HepG2 (cell line): Measurements from ENCODE around the gene CLTCL1. TPM values are rescaled to one million over a fixed set of nuclear protein-coding genes. Genes with fewer than 3 reads are reported as not detected.

ENCODE experiments used
- ADNP ChIP-seq: sonication (generic); formaldehyde crosslinking; IDR thresholded peaks from 2 replicates; pipeline ENCODE4 v1.4.0; 2020; ENCODE audit warnings: missing genetic modification reagents
- CENPT ChIP-seq: sonication (generic); formaldehyde crosslinking; IDR thresholded peaks from 2 replicates; pipeline ENCODE4 v1.8.0; 2022; ENCODE audit warnings: low read depth, mild to moderate bottlenecking, moderate library complexity, missing genetic modification reagents
- FOXK1 ChIP-seq: sonication (generic); formaldehyde crosslinking; IDR thresholded peaks from 2 replicates; pipeline ENCODE4 v1.4.0; 2020; ENCODE audit warnings: low read depth, missing genetic modification reagents, borderline replicate concordance
- GTF2F1 ChIP-seq: fragments of 150-350 bp; IDR thresholded peaks from 2 replicates; pipeline ENCODE4 v1.6.1; 2014; ENCODE audit warnings: low read length
- HES4 ChIP-seq: sonication (generic); formaldehyde crosslinking; IDR thresholded peaks from 2 replicates; pipeline ENCODE4 v1.9.0; 2021; ENCODE audit warnings: mild to moderate bottlenecking, missing genetic modification reagents, borderline replicate concordance
- HMGA1 ChIP-seq: sonication (generic); formaldehyde crosslinking; conservative IDR thresholded peaks from 2 replicates; pipeline ENCODE4 v1.4.0; 2020; ENCODE audit warnings: missing genetic modification reagents
- HOXA9 ChIP-seq: sonication (generic); formaldehyde crosslinking; IDR thresholded peaks from 2 replicates; pipeline ENCODE4 v1.8.1; 2022; ENCODE audit warnings: missing genetic modification reagents, mild to moderate bottlenecking, moderate library complexity, borderline replicate concordance
- ISX ChIP-seq: sonication (generic); formaldehyde crosslinking; conservative IDR thresholded peaks from 2 replicates; pipeline ENCODE4 v1.5.0; 2020; ENCODE audit warnings: missing genetic modification reagents
- MAFG ChIP-seq: sonication (generic); formaldehyde crosslinking; IDR thresholded peaks from 2 replicates; pipeline ENCODE4 v1.5.1; 2020; ENCODE audit warnings: mild to moderate bottlenecking, missing genetic modification reagents
- MED8 ChIP-seq: sonication (generic); formaldehyde crosslinking; IDR thresholded peaks from 2 replicates; pipeline ENCODE4 v1.8.1; 2023; ENCODE audit warnings: mild to moderate bottlenecking, missing genetic modification reagents; ENCODE audit not compliant: insufficient replicate concordance
- MEIS1 ChIP-seq: sonication (generic); formaldehyde crosslinking; IDR thresholded peaks from 2 replicates; pipeline ENCODE4 v1.9.0; 2021; ENCODE audit warnings: mild to moderate bottlenecking, missing genetic modification reagents, moderate library complexity, borderline replicate concordance
- NFIC ChIP-seq: IDR thresholded peaks from 2 replicates; pipeline ENCODE4 v1.6.1; 2012; ENCODE audit warnings: mild to moderate bottlenecking, low read length, inconsistent platforms
- NFRKB ChIP-seq: fragments of 450-650 bp; IDR thresholded peaks from 2 replicates; pipeline ENCODE4 v1.6.1; 2017
- PRMT3 ChIP-seq: sonication (generic); formaldehyde crosslinking; IDR thresholded peaks from 2 replicates; pipeline ENCODE4 v1.8.1; 2022; ENCODE audit warnings: low read depth, mild to moderate bottlenecking, moderate library complexity, missing genetic modification reagents, borderline replicate concordance
- RBM22 ChIP-seq: fragments of 200-400 bp; formaldehyde crosslinking; optimal IDR thresholded peaks from 2 replicates; pipeline ENCODE3; 2017; ENCODE audit warnings: mild to moderate bottlenecking, low read length, moderate library complexity
- SMARCC2 ChIP-seq: fragments of 450-650 bp; IDR thresholded peaks from 2 replicates; pipeline ENCODE4 v1.6.1; 2017; ENCODE audit warnings: antibody characterized with exemption, mild to moderate bottlenecking
- TAF15 ChIP-seq: fragments of 200-400 bp; formaldehyde crosslinking; IDR thresholded peaks from one replicate; pipeline ENCODE4 v1.6.1; 2018; ENCODE audit warnings: mild to moderate bottlenecking, low read depth, low read length; ENCODE audit not compliant: poor library complexity, severe bottlenecking
- TARDBP ChIP-seq: sonication (generic); formaldehyde crosslinking; IDR thresholded peaks from 2 replicates; pipeline ENCODE4 v1.8.0; 2022; ENCODE audit warnings: mild to moderate bottlenecking, missing genetic modification reagents
- TCF7 ChIP-seq: sonication (generic); IDR thresholded peaks from 2 replicates; pipeline ENCODE4 v1.6.1; 2016; ENCODE audit warnings: antibody characterized with exemption, low read depth
- ZFP90 ChIP-seq: sonication (generic); formaldehyde crosslinking; IDR thresholded peaks from 2 replicates; pipeline ENCODE4 v1.8.0; 2022; ENCODE audit warnings: missing genetic modification reagents, mild to moderate bottlenecking, inconsistent platforms, borderline replicate concordance
- ZNF160 ChIP-seq: sonication (generic); formaldehyde crosslinking; IDR thresholded peaks from 2 replicates; pipeline ENCODE4 v1.8.0; 2022; ENCODE audit warnings: mild to moderate bottlenecking, inconsistent platforms, missing genetic modification reagents
- ZNF354B ChIP-seq: sonication (generic); formaldehyde crosslinking; IDR thresholded peaks from 2 replicates; pipeline ENCODE4 v1.8.0; 2022; ENCODE audit warnings: mild to moderate bottlenecking, missing genetic modification reagents
- ZNF367 ChIP-seq: sonication (generic); formaldehyde crosslinking; IDR thresholded peaks from 2 replicates; pipeline ENCODE4 v1.4.0; 2020; ENCODE audit warnings: missing genetic modification reagents, borderline replicate concordance
- ZNF552 ChIP-seq: sonication (generic); formaldehyde crosslinking; IDR thresholded peaks from 2 replicates; pipeline ENCODE4 v1.9.0; 2022; ENCODE audit warnings: missing genetic modification reagents, mild to moderate bottlenecking, borderline replicate concordance
- ZNF572 ChIP-seq: sonication (generic); formaldehyde crosslinking; IDR thresholded peaks from 2 replicates; pipeline ENCODE4 v1.5.1; 2020; ENCODE audit warnings: mild to moderate bottlenecking, missing genetic modification reagents
- ZNF773 ChIP-seq: sonication (generic); formaldehyde crosslinking; IDR thresholded peaks from 2 replicates; pipeline ENCODE4 v1.4.0; 2020; ENCODE audit warnings: missing genetic modification reagents, borderline replicate concordance
- ZNF891 ChIP-seq: sonication (generic); formaldehyde crosslinking; IDR thresholded peaks from 2 replicates; pipeline ENCODE4 v1.5.0; 2020; ENCODE audit warnings: mild to moderate bottlenecking, missing genetic modification reagents
- ZSCAN21 ChIP-seq: sonication (generic); formaldehyde crosslinking; IDR thresholded peaks from 2 replicates; pipeline ENCODE4 v1.8.0; 2022; ENCODE audit warnings: mild to moderate bottlenecking, missing genetic modification reagents, moderate library complexity, borderline replicate concordance
- polyA plus RNA-seq, 8 experiments: library from polyadenylated mRNA; depleted of rRNA in 3 of 8; stranded (reverse) in 7 of 8; unstranded in 1 of 8; fragments of >200 nt; fragmentation: Illumina TruSeq in 4 of 8; extraction: Trizol in 4 of 8; gene quantifications; 2 replicates each; pipeline versions ENCODE4 v1.2.1 to v1.2.3, GENCODE V29; 2011 to 2016; ENCODE audit warnings: low read depth in 4 of 8, missing spikeins in 1 of 8, mixed read lengths in 1 of 8; ENCODE audit not compliant: insufficient read depth in 1 of 8
- total RNA-seq, 5 experiments: library from RNA; depleted of rRNA; stranded (reverse); fragments of >200 nt; fragmentation: Illumina TruSeq; extraction: Trizol; gene quantifications; 2 replicates each; pipeline ENCODE4 v1.2.3, GENCODE V29; 2016; ENCODE audit warnings: low read depth in 1 of 5
- TF ChIP-seq, protein P1 (sequence below): sonication (generic); formaldehyde crosslinking; IDR thresholded peaks from 2 replicates; pipeline ENCODE4 v1.8.0; 2022; ENCODE audit warnings: low read depth, missing genetic modification reagents
- TF ChIP-seq, protein P2 (sequence below): sonication (generic); formaldehyde crosslinking; IDR thresholded peaks from 2 replicates; pipeline ENCODE4 v1.4.0; 2020; ENCODE audit warnings: missing genetic modification reagents

The CLTCL1 gene
- total and polyA plus RNA-seq, 2 of the 13 experiments (the other 11 are each of a cell fraction or from before 2014, with no cell fraction given) = 8.1 to 10.9 TPM

DNA sequence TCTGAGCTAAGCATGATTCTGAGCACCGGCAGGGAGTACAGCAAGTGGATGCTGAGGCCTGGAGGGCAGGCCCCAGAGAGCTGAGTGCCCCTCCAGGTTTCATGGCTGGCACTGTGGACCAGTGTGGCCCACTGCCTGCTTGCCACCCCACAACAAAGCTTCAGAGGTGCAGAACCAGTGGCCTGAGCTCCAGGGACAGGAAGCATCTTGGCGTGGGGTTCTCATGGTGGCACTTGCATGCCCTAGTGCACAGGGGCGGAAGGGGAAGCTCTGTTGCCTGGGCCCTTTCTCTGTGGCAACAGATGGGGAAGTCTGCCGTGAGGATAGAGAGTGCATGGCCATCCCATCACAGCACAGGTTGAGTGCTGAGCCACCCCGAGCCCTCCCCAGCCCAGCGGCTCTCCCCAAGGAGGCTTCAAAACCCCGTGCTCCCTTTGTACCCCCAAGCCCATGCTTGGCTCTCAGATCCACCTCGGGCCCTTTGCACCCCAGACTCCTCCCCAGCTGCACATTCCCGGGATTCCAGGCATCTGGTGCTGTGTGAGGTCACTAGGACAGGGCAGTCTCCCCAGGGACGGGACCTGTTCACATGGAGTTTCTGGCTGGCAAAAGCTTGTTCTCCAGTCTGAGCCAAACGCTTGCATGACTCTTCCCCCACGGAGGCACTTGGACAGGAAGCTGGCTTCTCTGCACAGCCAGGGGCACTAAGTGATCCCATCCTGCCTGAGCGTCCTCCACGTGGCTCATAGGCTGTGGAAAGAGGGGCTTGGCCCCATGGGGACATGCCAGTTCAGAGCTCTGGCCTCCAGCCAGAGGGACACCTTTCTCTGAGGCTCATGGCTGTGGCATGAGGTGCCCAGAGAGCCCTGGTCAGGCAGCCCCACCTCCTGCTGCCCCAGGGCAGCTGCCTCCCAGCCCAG is 117.2 kb downstream of the CLTCL1 start (continued):
- TF ChIP-seq, protein P1, sequence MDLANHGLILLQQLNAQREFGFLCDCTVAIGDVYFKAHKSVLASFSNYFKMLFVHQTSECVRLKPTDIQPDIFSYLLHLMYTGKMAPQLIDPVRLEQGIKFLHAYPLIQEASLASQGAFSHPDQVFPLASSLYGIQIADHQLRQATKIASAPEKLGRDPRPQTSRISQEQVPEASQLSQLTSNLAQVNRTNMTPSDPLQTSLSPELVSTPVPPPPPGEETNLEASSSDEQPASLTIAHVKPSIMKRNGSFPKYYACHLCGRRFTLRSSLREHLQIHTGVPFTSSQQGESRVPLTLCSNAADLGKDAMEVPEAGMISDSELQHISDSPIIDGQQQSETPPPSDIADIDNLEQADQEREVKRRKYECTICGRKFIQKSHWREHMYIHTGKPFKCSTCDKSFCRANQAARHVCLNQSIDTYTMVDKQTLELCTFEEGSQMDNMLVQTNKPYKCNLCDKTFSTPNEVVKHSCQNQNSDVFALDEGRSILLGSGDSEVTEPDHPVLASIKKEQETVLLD (CRISPR knock-in tag) = no peak
- TF ChIP-seq TARDBP (CRISPR knock-in tag) (no peak), GTF2F1 (no peak), TCF7 (no peak), NFRKB (no peak), CENPT (CRISPR knock-in tag) (no peak), ZNF572 (CRISPR knock-in tag) (no peak), HES4 (CRISPR knock-in tag) (no peak), PRMT3 (CRISPR knock-in tag) (no peak), HMGA1 (CRISPR knock-in tag) (no peak), ZNF367 (CRISPR knock-in tag) (no peak), FOXK1 (no peak), NFIC (no peak; the same call in 1 of the 2 replicates), SMARCC2 (no peak), MEIS1 (CRISPR knock-in tag) (no peak), ZNF354B (CRISPR knock-in tag) (no peak), ZNF891 (CRISPR knock-in tag) (no peak), ADNP (CRISPR knock-in tag) (no peak), ZFP90 (CRISPR knock-in tag) (0 out of 2 replicates have a peak, but pooled peaks have one; percentile 34), ZNF160 (CRISPR knock-in tag) (0 out of 2 replicates have a peak, but pooled peaks have one; percentile 25), ZNF773 (CRISPR knock-in tag) (no peak), RBM22 (peak; percentile 49), MED8 (CRISPR knock-in tag) (no peak), MAFG (CRISPR knock-in tag) (no peak), ISX (CRISPR knock-in tag) (no peak), TAF15 (no peak), ZSCAN21 (CRISPR knock-in tag) (0 out of 2 replicates have a peak, but pooled peaks have one; percentile 26), HOXA9 (no peak), ZNF552 (CRISPR knock-in tag) (no peak)
- TF ChIP-seq, protein P2, sequence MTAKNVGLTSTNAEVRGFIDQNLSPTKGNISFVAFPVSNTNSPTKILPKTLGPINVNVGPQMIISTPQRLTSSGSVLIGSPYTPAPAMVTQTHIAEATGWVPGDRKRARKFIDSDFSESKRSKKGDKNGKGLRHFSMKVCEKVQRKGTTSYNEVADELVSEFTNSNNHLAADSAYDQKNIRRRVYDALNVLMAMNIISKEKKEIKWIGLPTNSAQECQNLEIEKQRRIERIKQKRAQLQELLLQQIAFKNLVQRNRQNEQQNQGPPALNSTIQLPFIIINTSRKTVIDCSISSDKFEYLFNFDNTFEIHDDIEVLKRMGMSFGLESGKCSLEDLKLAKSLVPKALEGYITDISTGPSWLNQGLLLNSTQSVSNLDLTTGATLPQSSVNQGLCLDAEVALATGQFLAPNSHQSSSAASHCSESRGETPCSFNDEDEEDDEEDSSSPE (CRISPR knock-in tag) = no peak
